Activated CD4-positive, alpha-beta T cell treated with anti-CD3 and anti-CD28 coated beads for 36 hours (primary cell): ENCODE results near the gene GBX1. TPM values are rescaled to one million over a fixed set of nuclear protein-coding genes. Genes with fewer than 3 reads are reported as not detected.

Source experiments
- ATAC-seq: fragments of 200-7000 bp; cut with Tn5 transposase; one replicate; pipeline ENCODE4 v1.10.0; 2021; ENCODE audit warnings: mild to moderate bottlenecking, moderate library complexity
- CTCF ChIA-PET: fragments of 350-600 bp; sonication (Branson Sonifier 250); formaldehyde crosslinking; loops from one replicate; lab custom pipeline; 2021; ENCODE audit warnings: antibody characterized with exemption; lab: Charles Lee
- POLR2A ChIA-PET: fragments of 350-600 bp; sonication (Branson Sonifier 250); formaldehyde crosslinking; loops from one replicate; lab custom pipeline; 2021; ENCODE audit warnings: antibody characterized with exemption, inconsistent platforms; lab: Charles Lee
- DNase-seq: peaks from one replicate; pipeline ENCODE4 v3.0.0-alpha.2; 2020
- H3K27ac Mint-ChIP-seq: one replicate; pipeline ENCODE4 v1.8.0; 2021; ENCODE audit warnings: mixed read lengths
- H3K27me3 Mint-ChIP-seq: one replicate; pipeline ENCODE4 v1.8.0; 2021; ENCODE audit warnings: mixed read lengths
- H3K36me3 Mint-ChIP-seq: one replicate; pipeline ENCODE4 v1.8.0; 2021; ENCODE audit warnings: low read depth, mixed read lengths
- H3K4me1 Mint-ChIP-seq: one replicate; pipeline ENCODE4 v1.8.0; 2021; ENCODE audit warnings: mixed read lengths
- H3K4me3 Mint-ChIP-seq: one replicate; pipeline ENCODE4 v1.8.0; 2021; ENCODE audit warnings: mild to moderate bottlenecking, moderate library complexity, mixed read lengths
- H3K9me3 Mint-ChIP-seq: one replicate; pipeline ENCODE4 v1.8.0; 2021; ENCODE audit warnings: low read depth, mixed read lengths
- intact Hi-C, 2 experiments: fragments of 100-400 bp; cut with DNase I in 1 of 2; cut with micrococcal nuclease in 1 of 2; formaldehyde crosslinking; loops; one replicate each; pipeline versions ENCODE4 v1.14.2 to v1.15.1; 2022 to 2024; cut with DNase I, micrococcal nuclease
- total RNA-seq, 2 experiments: library from RNA; stranded (reverse); gene quantifications; one replicate each; pipeline ENCODE4 v1.2.3, GENCODE V29; 2021

Gene GBX1
- under 1 TPM in 1 of 2 experiments, not detected in 1; 0.16 TPM for total RNA-seq

DNA sequence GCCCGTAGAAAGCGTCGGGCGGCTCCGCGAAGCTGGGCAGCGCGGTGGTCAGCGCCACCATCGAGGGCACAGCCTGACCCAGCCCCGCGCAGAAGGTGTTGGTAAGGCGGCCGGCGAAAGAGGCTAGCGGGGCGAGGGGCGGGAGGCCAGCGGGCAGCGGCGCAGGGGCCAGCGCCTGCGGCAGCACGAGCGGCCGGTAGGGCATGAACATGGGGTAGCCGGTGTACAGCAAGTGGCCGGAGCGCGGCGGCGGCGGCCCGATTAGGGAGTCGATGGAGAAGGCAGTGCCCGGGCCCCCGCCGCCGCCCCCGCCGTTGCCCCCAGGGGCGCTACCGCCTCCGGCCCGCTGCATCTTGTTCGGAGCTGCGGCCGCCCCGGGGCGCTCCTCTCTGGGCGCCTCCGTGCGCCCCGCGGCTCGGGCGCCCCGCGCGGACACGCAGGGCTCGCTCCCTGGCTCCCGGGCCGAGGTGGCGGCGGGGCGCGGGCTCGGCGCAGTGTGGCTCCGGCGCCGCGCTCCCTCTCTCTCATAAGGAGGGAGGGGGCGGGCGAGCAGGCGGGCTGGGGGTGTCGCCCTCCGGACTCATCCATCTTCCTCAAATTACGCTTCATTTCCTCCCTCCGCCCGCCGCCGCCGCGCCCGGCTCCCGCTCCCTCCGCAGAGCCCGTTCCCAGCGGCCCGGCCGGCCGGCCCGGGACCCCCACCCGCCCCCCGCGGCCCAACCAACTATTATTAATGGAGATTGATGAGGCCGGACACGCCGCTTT is at the start of gene GBX1:
GBX1 (minus strand) TSS at position 498 of the 765 bp plus-strand sequence; CDS start at position 352, 146 bp downstream.
- CTCF ChIA-PET = interaction anchor here (0.6 to 2.0 kb wide), 24 partner anchors 8 to 1453 kb away, joined by 3 to 8 read pairs (median 4); a partner anchor contains a TSS
- Mint-ChIP-seq H3K4me1 (peaks cover 6% of the 10 kb centered on the region), H3K27me3 (peaks cover 35% of the 10 kb centered on the region), H3K27ac (no peak within 1 kb of the TSS), H3K4me3 (peak within 1 kb of the TSS; percentile 39), H3K36me3 (no peaks in the 10 kb centered on the region), H3K9me3 (no peaks in the 10 kb centered on the region)
- intact Hi-C loops = no loop called here
- DNase-seq (peak; percentile 32), ATAC-seq (peak; percentile 55)
- POLR2A ChIA-PET = no interaction called here

GRCh38 chr7:151215396-151215795 is 47.9 kb upstream of the GBX1 start:
- H3K27ac Mint-ChIP-seq = no peak overlapping the region
- DNase-seq = no peak
- H3K27me3 Mint-ChIP-seq = no peaks in the 10 kb centered on the region
- ATAC-seq = no peak
- H3K4me3 Mint-ChIP-seq = no peak overlapping the region
- no peaks in the 10 kb centered on the region for H3K9me3 Mint-ChIP-seq
- intact Hi-C loops = no loop called here
- peaks cover 42% of the 10 kb centered on the region for H3K36me3 Mint-ChIP-seq
- POLR2A ChIA-PET = no interaction called here
- CTCF ChIA-PET = no interaction called here
- no peaks in the 10 kb centered on the region for H3K4me1 Mint-ChIP-seq

GRCh38 chr7:151213826-151214225 is 46.3 kb upstream of the GBX1 start:
- CTCF ChIA-PET = interaction anchor here (0.6 to 1.5 kb wide), 2 partner anchors 9 to 39 kb away, joined by 3 to 4 read pairs; no protein-coding TSS in a partner anchor
- Mint-ChIP-seq H3K27me3 (no peaks in the 10 kb centered on the region), H3K9me3 (no peaks in the 10 kb centered on the region), H3K36me3 (peaks cover 35% of the 10 kb centered on the region), H3K4me3 (no peak overlapping the region), H3K4me1 (no peaks in the 10 kb centered on the region), H3K27ac (no peak overlapping the region)
- DNase-seq = no peak
- intact Hi-C loops = no loop called here
- POLR2A ChIA-PET = no interaction called here
- ATAC-seq = no peak

GRCh38 chr7:151212626-151213025 is 45.1 kb upstream of the GBX1 start:
- H3K27ac Mint-ChIP-seq = no peak overlapping the region
- no peaks in the 10 kb centered on the region for H3K27me3 Mint-ChIP-seq
- no peak for ATAC-seq
- no peak overlapping the region for H3K4me3 Mint-ChIP-seq
- ChIA-PET CTCF (no interaction called here), POLR2A (interaction anchor here (1.1 kb wide), 1 partner anchor 26 kb away, joined by 3 read pairs; no protein-coding TSS in a partner anchor)
- H3K4me1 Mint-ChIP-seq = peaks cover 9% of the 10 kb centered on the region
- intact Hi-C loops = no loop called here
- no peak for DNase-seq
- H3K36me3 Mint-ChIP-seq = peaks cover 23% of the 10 kb centered on the region
- no peaks in the 10 kb centered on the region for H3K9me3 Mint-ChIP-seq

DNA sequence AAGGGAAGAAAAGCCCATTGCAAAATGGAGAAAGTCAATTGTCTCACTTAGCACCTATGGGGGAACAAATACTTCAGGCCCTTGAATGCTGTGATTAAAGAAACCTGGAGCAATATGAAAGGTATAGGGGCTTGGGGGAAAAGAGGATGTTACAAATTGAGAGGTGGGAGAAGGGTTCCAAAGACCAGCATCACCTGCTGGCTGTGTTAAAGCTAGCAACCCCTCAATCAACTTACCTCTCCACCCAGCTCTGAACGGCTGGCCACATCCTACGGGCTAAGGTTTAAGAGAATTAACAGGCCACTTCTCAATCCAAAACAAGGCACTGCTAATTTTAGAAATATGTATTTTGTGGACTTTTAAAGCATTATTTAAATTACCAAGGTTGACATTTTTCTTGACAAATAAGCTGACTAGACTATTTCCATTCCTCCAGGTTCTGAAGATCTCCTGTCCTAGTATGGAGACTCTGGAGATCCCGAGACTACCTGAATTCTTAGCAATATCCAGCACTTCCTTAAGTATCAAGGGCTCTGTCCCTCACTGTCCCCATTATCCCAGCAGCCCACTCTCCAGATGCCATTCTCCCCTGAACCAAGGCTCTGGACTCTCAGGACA is 43.8 kb upstream of the GBX1 start:
- ATAC-seq = no peak
- intact Hi-C loops = no loop called here
- CTCF ChIA-PET = interaction anchor here (0.6 to 1.6 kb wide), 5 partner anchors 8 to 1327 kb away, joined by 3 to 6 read pairs (median 3); no protein-coding TSS in a partner anchor
- no peak overlapping the region for H3K4me3 Mint-ChIP-seq
- H3K27me3 Mint-ChIP-seq = no peaks in the 10 kb centered on the region
- peaks cover 20% of the 10 kb centered on the region for H3K36me3 Mint-ChIP-seq
- no peak overlapping the region for H3K27ac Mint-ChIP-seq
- no peaks in the 10 kb centered on the region for H3K9me3 Mint-ChIP-seq
- POLR2A ChIA-PET = interaction anchor here (0.8 kb wide), 1 partner anchor 12 kb away, joined by 4 read pairs; no protein-coding TSS in a partner anchor
- peaks cover 21% of the 10 kb centered on the region for H3K4me1 Mint-ChIP-seq
- no peak for DNase-seq

- no peaks in the 10 kb centered on the region for H3K27me3 Mint-ChIP-seq
- H3K4me3 Mint-ChIP-seq = no peak within 1 kb of the TSS
- CTCF ChIA-PET = interaction anchor here (1.6 kb wide), 1 partner anchor 33 kb away, joined by 6 read pairs; no protein-coding TSS in a partner anchor
- ATAC-seq = no peak
- intact Hi-C loops = no loop called here
- H3K27ac Mint-ChIP-seq = no peak within 1 kb of the TSS
- peaks cover 12% of the 10 kb centered on the region for H3K36me3 Mint-ChIP-seq
- peaks cover 21% of the 10 kb centered on the region for H3K4me1 Mint-ChIP-seq
- POLR2A ChIA-PET = no interaction called here
- no peak for DNase-seq
- H3K9me3 Mint-ChIP-seq = no peaks in the 10 kb centered on the region
Observed at GRCh38 chr7:151210087-151210854, 42.8 kb upstream of the GBX1 start, which contains the start of gene H2BK1. Gene H2BK1, minus strand, starts transcription at chr7:151210488. Its CDS starts 170 bp downstream, at chr7:151210318.

DNA sequence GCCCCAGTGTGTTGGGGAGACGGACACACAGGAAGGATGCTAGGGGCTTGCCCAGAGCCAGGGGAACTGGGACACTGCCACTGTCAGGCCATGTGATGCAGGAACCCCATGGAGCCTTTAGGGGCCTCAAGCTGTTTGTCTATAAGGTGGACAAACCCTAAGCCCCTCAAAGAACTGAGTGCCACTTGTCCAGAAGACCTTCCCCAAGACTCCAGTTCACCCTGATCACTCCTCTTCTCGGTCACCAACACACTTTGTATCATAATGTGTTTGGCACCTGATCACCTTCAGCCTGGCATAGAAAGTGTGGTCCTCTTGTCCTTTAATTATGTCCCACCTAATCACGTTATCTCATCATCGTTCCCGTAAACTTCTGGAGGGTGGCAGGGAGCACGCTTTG is 42.1 kb upstream of the GBX1 start:
- CTCF ChIA-PET = interaction anchor here (0.6 kb wide), 1 partner anchor 44 kb away, joined by 3 read pairs; no protein-coding TSS in a partner anchor
- H3K36me3 Mint-ChIP-seq = peaks cover 5% of the 10 kb centered on the region
- no peaks in the 10 kb centered on the region for H3K9me3 Mint-ChIP-seq
- H3K27ac Mint-ChIP-seq = no peak overlapping the region
- peaks cover 21% of the 10 kb centered on the region for H3K4me1 Mint-ChIP-seq
- DNase-seq (no peak), ATAC-seq (no peak)
- POLR2A ChIA-PET = no interaction called here
- intact Hi-C loops = no loop called here
- H3K4me3 Mint-ChIP-seq = no peak overlapping the region
- H3K27me3 Mint-ChIP-seq = peaks cover 2% of the 10 kb centered on the region

GRCh38 chr7:151208253-151208862 is 40.9 kb upstream of the GBX1 start:
- no peak for DNase-seq
- Mint-ChIP-seq H3K27ac (no peak overlapping the region), H3K27me3 (peaks cover 4% of the 10 kb centered on the region), H3K36me3 (peaks cover 4% of the 10 kb centered on the region), H3K9me3 (no peaks in the 10 kb centered on the region), H3K4me3 (no peak overlapping the region), H3K4me1 (peaks cover 21% of the 10 kb centered on the region)
- no peak for ATAC-seq
- intact Hi-C loops = no loop called here
- ChIA-PET CTCF (no interaction called here), POLR2A (no interaction called here)

GRCh38 chr7:151207804-151208203 is 40.3 kb upstream of the GBX1 start:
- ChIA-PET CTCF (no interaction called here), POLR2A (no interaction called here)
- no peaks in the 10 kb centered on the region for H3K36me3 Mint-ChIP-seq
- H3K4me3 Mint-ChIP-seq = no peak overlapping the region
- intact Hi-C loops = no loop called here
- DNase-seq (no peak), ATAC-seq (peak; percentile 11)
- no peaks in the 10 kb centered on the region for H3K9me3 Mint-ChIP-seq
- H3K27ac Mint-ChIP-seq = no peak overlapping the region
- peaks cover 4% of the 10 kb centered on the region for H3K27me3 Mint-ChIP-seq
- H3K4me1 Mint-ChIP-seq = peaks cover 21% of the 10 kb centered on the region

GRCh38 chr7:151207315-151207714 is 39.8 kb upstream of the GBX1 start:
- no peak overlapping the region for H3K4me3 Mint-ChIP-seq
- DNase-seq (no peak), ATAC-seq (peak; percentile 53)
- ChIA-PET CTCF (interaction anchor here (1.4 kb wide), 1 partner anchor 119 kb away, joined by 3 read pairs; no protein-coding TSS in a partner anchor), POLR2A (no interaction called here)
- H3K4me1 Mint-ChIP-seq = peaks cover 21% of the 10 kb centered on the region
- intact Hi-C loops = no loop called here
- H3K27ac Mint-ChIP-seq = no peak overlapping the region
- H3K27me3 Mint-ChIP-seq = peaks cover 4% of the 10 kb centered on the region
- H3K9me3 Mint-ChIP-seq = no peaks in the 10 kb centered on the region
- no peaks in the 10 kb centered on the region for H3K36me3 Mint-ChIP-seq

DNA sequence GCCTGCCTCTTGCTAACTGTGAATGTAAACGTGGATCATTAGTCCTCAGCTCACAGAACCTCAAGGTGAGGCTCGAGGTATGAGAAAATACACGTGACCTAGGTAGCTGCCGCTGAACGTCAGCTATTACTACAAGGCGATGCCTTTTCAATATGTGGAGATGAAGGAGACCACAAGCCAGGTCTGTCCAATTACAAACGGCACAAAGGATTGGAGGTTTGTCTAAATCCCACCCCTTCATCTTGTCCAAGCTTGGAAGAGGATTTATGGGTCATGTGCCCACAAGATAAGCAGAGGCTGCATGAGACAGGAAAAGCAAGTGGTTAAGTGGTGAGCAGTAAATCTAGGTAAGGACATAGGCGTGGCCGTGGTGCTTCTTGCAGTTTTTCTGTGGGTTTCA is 39.4 kb upstream of the GBX1 start:
- peak; percentile 24 for ATAC-seq
- Mint-ChIP-seq H3K9me3 (no peaks in the 10 kb centered on the region), H3K27ac (no peak overlapping the region), H3K4me3 (no peak overlapping the region), H3K27me3 (peaks cover 4% of the 10 kb centered on the region), H3K36me3 (no peaks in the 10 kb centered on the region), H3K4me1 (peaks cover 21% of the 10 kb centered on the region)
- CTCF ChIA-PET = interaction anchor here (1.4 kb wide), 1 partner anchor 118 kb away, joined by 3 read pairs; no protein-coding TSS in a partner anchor
- no peak for DNase-seq
- POLR2A ChIA-PET = no interaction called here
- intact Hi-C loops = no loop called here
